H9 (cell line): ENCODE data around the gene CGAS. TPM values are rescaled to one million over a fixed set of nuclear protein-coding genes. Genes with fewer than 3 reads are reported as not detected.

Experiments
- DNase-seq: peaks from one replicate; pipeline ENCODE4 v3.0.0-alpha.2; 2017
- H2AFZ ChIP-seq: one replicate; pipeline ENCODE4 v1.6.1; 2013; ENCODE audit warnings: mild to moderate bottlenecking, low read length, control low read depth, moderate library complexity
- H2AK5ac ChIP-seq: 2 replicates; pipeline ENCODE4 v1.6.1; 2013; ENCODE audit warnings: low read length, control low read depth, mixed read lengths; ENCODE audit not compliant: insufficient read length
- H2BK120ac ChIP-seq: one replicate; pipeline ENCODE4 v1.6.1; 2013; ENCODE audit warnings: low read depth, mild to moderate bottlenecking, low read length, control low read depth, inconsistent platforms; ENCODE audit not compliant: poor library complexity, severe bottlenecking
- H2BK12ac ChIP-seq: 2 replicates; pipeline ENCODE4 v1.6.1; 2013; ENCODE audit warnings: low read length, control low read depth, mixed read lengths, low read depth; ENCODE audit not compliant: insufficient read length
- H2BK15ac ChIP-seq: 2 replicates; pipeline ENCODE4 v1.6.1; 2013; ENCODE audit warnings: low read depth, low read length, control low read depth
- H2BK20ac ChIP-seq: one replicate; pipeline ENCODE4 v1.6.1; 2013; ENCODE audit warnings: low read depth, mild to moderate bottlenecking, low read length, control low read depth, inconsistent platforms; ENCODE audit not compliant: poor library complexity, severe bottlenecking
- H2BK5ac ChIP-seq: 2 replicates; pipeline ENCODE4 v1.6.1; 2013; ENCODE audit warnings: low read length, control low read depth, mixed read lengths; ENCODE audit not compliant: insufficient read length
- H3K14ac ChIP-seq: 2 replicates; pipeline ENCODE4 v1.6.1; 2013; ENCODE audit warnings: low read length, control low read depth; ENCODE audit not compliant: insufficient read depth
- H3K18ac ChIP-seq: 2 replicates; pipeline ENCODE4 v1.6.1; 2013; ENCODE audit warnings: low read depth, mild to moderate bottlenecking, mixed read lengths, low read length, control low read depth; ENCODE audit not compliant: insufficient read length
- H3K23ac ChIP-seq: 2 replicates; pipeline ENCODE4 v1.6.1; 2013; ENCODE audit warnings: low read length, control low read depth, mixed read lengths, low read depth; ENCODE audit not compliant: insufficient read length
- H3K23me2 ChIP-seq: 2 replicates; pipeline ENCODE4 v1.6.1; 2013; ENCODE audit warnings: low read depth, mild to moderate bottlenecking, mixed read lengths, low read length, control low read depth; ENCODE audit not compliant: insufficient read length, poor library complexity, severe bottlenecking
- H3K27ac ChIP-seq: 2 replicates; pipeline ENCODE4 v1.5.1; 2013; ENCODE audit warnings: low read length, control low read depth, mixed read lengths, low read depth; ENCODE audit not compliant: insufficient read length
- H3K27me3 ChIP-seq: 2 replicates; pipeline ENCODE4 v1.6.1; 2013; ENCODE audit warnings: low read length, control low read depth, inconsistent platforms; ENCODE audit not compliant: insufficient read depth
- H3K4ac ChIP-seq: 2 replicates; pipeline ENCODE4 v1.6.1; 2013; ENCODE audit warnings: low read depth, mild to moderate bottlenecking, control low read depth, inconsistent platforms, low read length, moderate library complexity
- H3K4me1 ChIP-seq: 2 replicates; pipeline ENCODE4 v1.6.1; 2013; ENCODE audit warnings: low read length, control low read depth, inconsistent platforms; ENCODE audit not compliant: insufficient read depth
- H3K4me2 ChIP-seq: 2 replicates; pipeline ENCODE4 v1.6.1; 2013; ENCODE audit warnings: low read length, control low read depth, mixed read lengths; ENCODE audit not compliant: insufficient read length, insufficient read depth
- H3K56ac ChIP-seq: 2 replicates; pipeline ENCODE4 v1.6.1; 2013; ENCODE audit warnings: low read depth, mild to moderate bottlenecking, mixed read lengths, low read length, control low read depth; ENCODE audit not compliant: insufficient read length
- H3K79me1 ChIP-seq: 2 replicates; pipeline ENCODE4 v1.6.1; 2013; ENCODE audit warnings: low read depth, mild to moderate bottlenecking, moderate library complexity, low read length, control low read depth, inconsistent platforms; ENCODE audit not compliant: insufficient read depth, poor library complexity, severe bottlenecking
- H3K79me2 ChIP-seq: 2 replicates; pipeline ENCODE4 v1.6.1; 2013; ENCODE audit warnings: low read length, control low read depth, inconsistent platforms; ENCODE audit not compliant: insufficient read depth
- H3K9ac ChIP-seq: 2 replicates; pipeline ENCODE4 v1.6.1; 2013; ENCODE audit warnings: low read length, control low read depth, mixed read lengths; ENCODE audit not compliant: insufficient read length; ENCODE audit errors: extremely low read depth
- H3K9me3 ChIP-seq: one replicate; pipeline ENCODE4 v1.6.1; 2013; ENCODE audit warnings: low read depth, low read length, inconsistent platforms; ENCODE audit not compliant: control insufficient read depth
- H3T11ph ChIP-seq: one replicate; pipeline ENCODE4 v1.6.1; 2013; ENCODE audit warnings: mild to moderate bottlenecking, low read length, control low read depth, inconsistent platforms
- H4K20me1 ChIP-seq: one replicate; pipeline ENCODE4 v1.6.1; 2013; ENCODE audit not compliant: control insufficient read depth, insufficient read length, insufficient read depth
- H4K5ac ChIP-seq: 2 replicates; pipeline ENCODE4 v1.6.1; 2013; ENCODE audit warnings: low read depth, mild to moderate bottlenecking, mixed read lengths, low read length, control low read depth; ENCODE audit not compliant: insufficient read length
- H4K8ac ChIP-seq: replicated peaks from 2 replicates; pipeline ENCODE4 v1.6.1; 2013; ENCODE audit warnings: low read length, control low read depth, mixed read lengths, low read depth; ENCODE audit not compliant: insufficient read length
- H4K91ac ChIP-seq: 2 replicates; pipeline ENCODE4 v1.6.1; 2013; ENCODE audit warnings: low read depth, mild to moderate bottlenecking, moderate library complexity, mixed read lengths, low read length, control low read depth; ENCODE audit not compliant: insufficient read length
- H3K27ac Mint-ChIP-seq, 3 experiments: 2 replicates in 2 of 3; 3 replicates in 1 of 3; pipeline ENCODE4 v1.8.0; 2020 to 2021; ENCODE audit warnings: mixed read lengths in 3 of 3, mild to moderate bottlenecking in 1 of 3, moderate library complexity in 1 of 3
- H3K27me3 Mint-ChIP-seq: 2 replicates; pipeline ENCODE4 v1.8.0; 2021; ENCODE audit warnings: low read depth, mild to moderate bottlenecking, moderate library complexity, mixed read lengths
- H3K36me3 Mint-ChIP-seq, 3 experiments: 2 replicates in 2 of 3; 3 replicates in 1 of 3; pipeline ENCODE4 v1.8.0; 2020 to 2021; ENCODE audit warnings: low read depth in 3 of 3, mixed read lengths in 3 of 3; ENCODE audit not compliant: insufficient read depth in 1 of 3
- H3K4me1 Mint-ChIP-seq, 2 experiments: 2 replicates each; pipeline ENCODE4 v1.8.0; 2020; ENCODE audit warnings: mixed read lengths in 2 of 2
- H3K4me3 Mint-ChIP-seq, 2 experiments: 2 replicates in 1 of 2; 3 replicates in 1 of 2; pipeline ENCODE4 v1.8.0; 2020 to 2021; ENCODE audit warnings: mild to moderate bottlenecking in 2 of 2, mixed read lengths in 2 of 2, moderate library complexity in 1 of 2
- H3K9me3 Mint-ChIP-seq, 2 experiments: 2 replicates in 1 of 2; 3 replicates in 1 of 2; pipeline ENCODE4 v1.8.0; 2020; ENCODE audit warnings: mild to moderate bottlenecking in 2 of 2, mixed read lengths in 2 of 2, moderate library complexity in 1 of 2
- total RNA-seq: library from RNA; stranded (reverse); gene quantifications from 2 replicates; pipeline ENCODE4 v1.2.1, GENCODE V29; 2021
- TF ChIP-seq, protein P1 (sequence below): fragments of 200-600 bp; sonication (generic); conservative IDR thresholded peaks from 3 replicates; pipeline ENCODE4 v1.8.0; 2021; ENCODE audit warnings: antibody characterized with exemption, mild to moderate bottlenecking

The CGAS gene
- total RNA-seq, 1 experiment from 2014 or later = 1.7 TPM

DNA sequence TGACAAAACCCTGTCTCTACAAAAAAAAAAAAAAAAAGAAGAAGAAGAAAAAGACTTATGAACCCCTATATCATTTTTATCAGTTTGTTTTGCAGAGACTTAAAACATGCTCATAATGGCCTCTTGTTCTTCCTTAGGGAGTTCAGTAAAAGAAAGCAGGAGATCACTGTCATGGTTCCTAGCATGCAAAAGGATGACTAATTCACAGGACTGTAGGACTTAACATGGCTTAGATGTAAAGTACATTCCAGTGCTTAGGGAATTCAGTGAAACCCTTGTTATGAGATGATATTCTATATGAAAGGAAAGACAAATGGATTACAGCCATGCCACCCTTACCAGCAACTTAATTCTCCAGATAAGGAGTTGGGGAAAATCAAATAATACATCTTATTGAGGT is 39.3 kb upstream of the CGAS start:
- Histone ChIP-seq H2BK12ac (no peak overlapping the region), H4K91ac (no peak overlapping the region), H3K18ac (no peak overlapping the region), H3K9me3 (no peaks in the 10 kb centered on the region), H2BK5ac (no peak overlapping the region), H2BK20ac (no peak overlapping the region), H3K23ac (no peak overlapping the region), H2AFZ (no peak overlapping the region), H3T11ph (no peak overlapping the region), H2BK15ac (no peak overlapping the region), H2BK120ac (no peak overlapping the region), H3K27me3 (no peaks in the 10 kb centered on the region), H3K9ac (no peak overlapping the region), H3K4ac (no peak overlapping the region), H3K79me2 (no peaks in the 10 kb centered on the region), H3K27ac (no peak overlapping the region), H3K56ac (no peak overlapping the region), H3K4me2 (no peak overlapping the region), H4K5ac (no peak overlapping the region), H2AK5ac (no peak overlapping the region), H3K79me1 (no peaks in the 10 kb centered on the region), H4K8ac (no peak overlapping the region), H3K4me1 (no peaks in the 10 kb centered on the region), H3K14ac (no peak overlapping the region), H4K20me1 (no peaks in the 10 kb centered on the region), H3K23me2 (no peaks in the 10 kb centered on the region)
- DNase-seq = no peak
- TF ChIP-seq, protein P1, sequence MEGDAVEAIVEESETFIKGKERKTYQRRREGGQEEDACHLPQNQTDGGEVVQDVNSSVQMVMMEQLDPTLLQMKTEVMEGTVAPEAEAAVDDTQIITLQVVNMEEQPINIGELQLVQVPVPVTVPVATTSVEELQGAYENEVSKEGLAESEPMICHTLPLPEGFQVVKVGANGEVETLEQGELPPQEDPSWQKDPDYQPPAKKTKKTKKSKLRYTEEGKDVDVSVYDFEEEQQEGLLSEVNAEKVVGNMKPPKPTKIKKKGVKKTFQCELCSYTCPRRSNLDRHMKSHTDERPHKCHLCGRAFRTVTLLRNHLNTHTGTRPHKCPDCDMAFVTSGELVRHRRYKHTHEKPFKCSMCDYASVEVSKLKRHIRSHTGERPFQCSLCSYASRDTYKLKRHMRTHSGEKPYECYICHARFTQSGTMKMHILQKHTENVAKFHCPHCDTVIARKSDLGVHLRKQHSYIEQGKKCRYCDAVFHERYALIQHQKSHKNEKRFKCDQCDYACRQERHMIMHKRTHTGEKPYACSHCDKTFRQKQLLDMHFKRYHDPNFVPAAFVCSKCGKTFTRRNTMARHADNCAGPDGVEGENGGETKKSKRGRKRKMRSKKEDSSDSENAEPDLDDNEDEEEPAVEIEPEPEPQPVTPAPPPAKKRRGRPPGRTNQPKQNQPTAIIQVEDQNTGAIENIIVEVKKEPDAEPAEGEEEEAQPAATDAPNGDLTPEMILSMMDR = no peak
- Mint-ChIP-seq H3K9me3 (peaks cover 0 to 2% of the 10 kb centered on the region in 2 experiments; a peak in 4 of 5 replicates), H3K27me3 (no peaks in the 10 kb centered on the region), H3K4me1 (no peaks in the 10 kb centered on the region), H3K36me3 (peaks cover 31 to 69% (median 50%) of the 10 kb centered on the region in 3 experiments), H3K4me3 (no peak overlapping the region), H3K27ac (no peak overlapping the region)
